PFSK-1 (cell line): Measurements from ENCODE around the gene FOXF1.

Source experiments
- FOXP2 ChIP-seq: optimal IDR thresholded peaks from 2 replicates; pipeline ENCODE3; 2011; ENCODE audit warnings: borderline replicate concordance, control low read depth, inconsistent platforms; ENCODE audit not compliant: insufficient read depth; ENCODE audit errors: extremely low read length, extremely low read depth
- POLR2AphosphoS5 ChIP-seq: IDR thresholded peaks from 2 replicates; pipeline ENCODE4 v1.6.1; 2012; ENCODE audit warnings: low read depth, mild to moderate bottlenecking, control low read depth, low read length, moderate library complexity
- REST ChIP-seq, 2 experiments: IDR thresholded peaks; 2 replicates each; pipeline versions ENCODE4 v1.6.1 to v1.8.0; 2011 to 2012; ENCODE audit warnings: low read depth in 2 of 2, low read length in 2 of 2, control low read depth in 1 of 2, inconsistent platforms in 1 of 2, mild to moderate bottlenecking in 1 of 2, moderate library complexity in 1 of 2; ENCODE audit not compliant: insufficient read depth in 1 of 2
- SIN3A ChIP-seq: IDR thresholded peaks from 2 replicates; pipeline ENCODE4 v1.6.1; 2012; ENCODE audit warnings: mild to moderate bottlenecking, low read length, moderate library complexity, borderline replicate concordance; ENCODE audit not compliant: insufficient read depth
- TAF1 ChIP-seq: IDR thresholded peaks from 2 replicates; pipeline ENCODE4 v1.6.1; 2012; ENCODE audit warnings: low read length, control low read depth, borderline replicate concordance; ENCODE audit not compliant: insufficient read depth

Gene FOXF1

GRCh38 chr16:86516623-86517003 is 6.3 kb downstream of the FOXF1 start:
- TF ChIP-seq FOXP2, result no peak
- TF ChIP-seq REST (IDR thresholded peaks at IDR 0.05; ENCODE audit: insufficient read depth in 1 of 2, low read depth in 2 of 2, low read length in 2 of 2), result no peak
- TF ChIP-seq SIN3A, result no peak
- TF ChIP-seq POLR2AphosphoS5, result no peak

DNA sequence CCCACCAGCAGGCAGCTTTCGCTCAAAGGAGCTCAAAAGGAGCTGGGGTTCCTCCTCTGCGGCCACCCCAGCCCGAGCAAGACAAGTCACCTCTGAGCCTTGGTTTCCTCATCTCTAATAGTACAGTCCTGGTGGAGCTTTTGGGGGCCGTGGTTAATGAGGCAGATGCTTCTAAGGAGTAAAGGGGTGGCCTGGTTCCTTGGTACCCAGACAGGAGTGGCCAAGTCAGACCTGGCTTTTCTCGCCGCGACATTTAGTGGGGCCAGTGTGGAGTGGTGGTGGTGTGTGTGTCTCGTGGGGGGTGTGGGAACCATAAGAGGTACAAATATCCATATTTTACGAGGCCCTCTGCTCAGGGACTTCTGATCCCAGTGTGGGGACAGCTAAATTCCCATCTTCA is 6.7 kb downstream of the FOXF1 start:
- TF ChIP-seq POLR2AphosphoS5, result no peak
- TF ChIP-seq TAF1, result no peak
- no peak for TF ChIP-seq SIN3A

- no peak for TF ChIP-seq TAF1
- no peak for TF ChIP-seq REST (IDR thresholded peaks at IDR 0.05; ENCODE audit: insufficient read depth in 1 of 2, low read depth in 2 of 2, low read length in 2 of 2)
- TF ChIP-seq POLR2AphosphoS5, result no peak
- no peak for TF ChIP-seq SIN3A
- TF ChIP-seq FOXP2, result no peak
Measured at GRCh38 chr16:86517652-86518258, 7.4 kb downstream of the FOXF1 start.

DNA sequence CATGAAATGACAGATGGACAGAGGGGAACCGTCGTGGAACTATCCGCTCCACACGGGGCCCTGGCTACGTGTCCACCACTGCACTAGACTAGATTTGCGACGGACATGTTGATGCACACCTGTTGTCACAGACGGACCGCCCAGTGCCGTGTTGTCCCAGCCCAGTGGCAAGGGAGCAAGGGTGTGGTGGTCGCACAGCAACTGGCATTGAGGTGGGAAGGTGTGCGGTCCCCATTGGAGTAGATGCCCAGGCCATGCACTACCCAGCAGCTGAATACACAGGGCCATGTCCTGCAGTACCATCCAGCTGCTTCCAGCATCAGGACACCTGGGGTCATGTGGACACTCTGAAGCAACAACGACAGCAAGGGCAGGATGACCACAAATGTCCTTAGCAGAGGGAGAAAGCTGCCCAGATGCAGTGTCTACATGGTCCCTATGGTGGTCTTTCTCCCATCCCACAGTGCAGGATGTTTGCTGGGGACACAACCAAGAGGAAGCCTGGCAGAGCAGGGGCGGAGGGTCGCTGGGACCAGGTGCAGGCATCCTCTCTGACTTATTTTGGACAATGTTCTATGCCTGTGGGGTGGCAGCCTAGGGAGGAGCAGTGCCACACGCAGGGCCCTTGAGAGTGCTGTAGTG is 8.8 kb downstream of the FOXF1 start:
- TF ChIP-seq SIN3A, result no peak
- TF ChIP-seq POLR2AphosphoS5, result no peak
- no peak for TF ChIP-seq FOXP2
- TF ChIP-seq REST (IDR thresholded peaks at IDR 0.05; ENCODE audit: insufficient read depth in 1 of 2, low read depth in 2 of 2, low read length in 2 of 2), result no peak
- no peak for TF ChIP-seq TAF1

DNA sequence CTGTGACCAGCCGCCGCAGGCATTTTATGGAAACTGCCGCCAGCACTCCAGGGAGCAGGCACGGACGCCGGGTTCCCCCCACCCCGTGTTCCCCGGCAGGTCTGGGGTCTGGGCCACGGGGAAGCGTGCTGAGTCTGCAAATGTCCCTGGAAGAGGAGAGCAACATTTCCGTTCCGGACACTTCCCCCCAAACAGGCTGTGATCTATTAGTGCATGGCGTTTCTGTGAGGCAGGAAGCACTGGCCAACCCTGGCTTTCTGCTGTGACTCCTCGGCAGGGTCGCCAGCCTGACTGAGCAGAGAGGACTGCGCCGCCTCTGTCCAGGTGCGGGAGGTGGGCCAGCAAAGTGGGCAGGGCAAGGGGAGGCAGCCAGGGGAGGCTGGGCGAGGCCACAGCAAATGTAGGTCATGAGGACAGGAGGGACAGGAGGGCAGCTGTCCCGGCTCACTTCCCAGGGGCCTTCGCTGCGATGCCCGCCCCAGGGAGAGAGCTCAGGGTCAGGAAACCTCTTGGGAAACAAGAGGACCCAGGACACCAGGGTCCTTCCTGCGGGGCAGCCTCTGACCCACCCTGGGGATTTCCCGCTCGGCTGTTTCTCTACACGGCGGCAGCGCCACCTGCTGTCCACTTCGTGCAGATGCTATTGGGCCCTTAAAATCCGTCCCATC is 9.5 kb downstream of the FOXF1 start:
- TF ChIP-seq SIN3A (no peak), FOXP2 (no peak), TAF1 (no peak), REST (IDR thresholded peaks at IDR 0.05; ENCODE audit: insufficient read depth in 1 of 2, low read depth in 2 of 2, low read length in 2 of 2) (no peak)
